ENCODE results near the gene B4GALT6.

Gene B4GALT6

DNA sequence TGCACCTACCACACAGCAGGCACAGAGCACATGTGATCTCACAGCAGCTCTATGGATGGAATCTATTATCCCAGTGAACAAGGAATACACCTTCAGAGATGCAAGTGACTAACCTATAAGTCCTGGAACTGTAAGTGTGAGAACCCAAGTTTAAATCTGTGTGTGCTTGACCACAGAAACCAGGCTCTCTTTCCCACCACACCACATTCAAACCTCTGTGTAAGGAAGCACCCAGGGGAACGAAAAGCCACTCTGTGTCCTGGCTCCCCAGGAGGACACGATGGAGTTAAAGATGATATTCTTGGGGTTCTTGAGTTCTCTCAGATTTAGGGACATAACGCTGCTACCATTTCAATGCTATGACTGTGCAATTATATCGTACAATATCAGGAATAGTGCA, 53.8 kb downstream of the B4GALT6 start:
- no peak for DNase-seq

DNA sequence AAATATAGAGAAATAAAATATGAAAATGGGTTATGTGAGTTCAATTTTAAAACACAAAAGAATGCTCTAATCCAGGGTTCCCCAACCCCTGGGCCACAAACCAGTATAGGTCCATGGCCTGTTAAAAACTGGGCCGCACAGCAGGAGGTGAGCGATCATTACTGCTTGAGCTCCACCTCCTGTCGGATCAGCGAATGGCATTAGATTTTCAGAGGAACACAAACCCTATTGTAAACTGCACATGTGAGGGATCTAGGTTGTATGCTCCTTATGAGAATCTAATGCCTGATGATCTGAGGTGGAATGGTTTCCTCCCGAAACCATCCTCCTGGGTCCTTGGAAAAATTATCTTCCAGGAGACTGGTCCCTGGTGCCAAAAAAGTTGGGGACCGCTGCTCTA, 58.0 kb downstream of the B4GALT6 start:
- no peak for DNase-seq

DNA sequence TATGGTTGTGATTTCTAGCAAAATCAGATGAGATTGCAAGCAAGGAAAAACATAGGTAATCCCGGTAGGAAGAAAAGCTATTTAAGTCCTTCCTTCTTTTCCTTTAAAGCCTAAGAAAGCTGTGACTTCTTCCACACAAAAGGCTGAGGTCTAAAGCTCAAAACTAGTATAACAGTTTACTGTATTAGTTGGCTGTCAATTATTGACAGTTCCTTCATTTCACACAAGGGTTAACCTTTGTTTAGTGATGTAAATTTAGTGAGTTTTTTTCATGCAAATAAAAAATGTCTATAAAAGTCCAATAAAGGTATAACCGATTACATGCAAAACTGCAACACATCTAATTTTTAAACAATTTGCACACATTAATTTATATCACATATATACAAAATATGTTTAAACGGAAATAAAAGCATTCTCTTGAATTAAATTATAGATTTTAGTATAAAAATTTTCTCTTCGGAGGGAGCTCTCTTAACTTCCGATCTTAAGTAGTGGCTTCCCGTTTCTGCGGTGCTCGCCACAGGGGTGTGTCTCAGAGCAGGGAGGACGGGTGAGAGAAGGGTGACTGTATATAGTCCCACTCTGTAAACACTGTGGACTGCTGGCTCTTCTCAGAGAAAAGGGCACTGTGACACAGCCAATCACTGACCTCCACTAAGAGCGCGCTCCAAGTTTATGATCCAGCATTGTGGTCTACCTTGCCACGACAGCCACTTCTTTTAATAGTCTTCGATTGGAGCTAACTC, 59.3 kb downstream of the B4GALT6 start:
- no peak for DNase-seq

DNA sequence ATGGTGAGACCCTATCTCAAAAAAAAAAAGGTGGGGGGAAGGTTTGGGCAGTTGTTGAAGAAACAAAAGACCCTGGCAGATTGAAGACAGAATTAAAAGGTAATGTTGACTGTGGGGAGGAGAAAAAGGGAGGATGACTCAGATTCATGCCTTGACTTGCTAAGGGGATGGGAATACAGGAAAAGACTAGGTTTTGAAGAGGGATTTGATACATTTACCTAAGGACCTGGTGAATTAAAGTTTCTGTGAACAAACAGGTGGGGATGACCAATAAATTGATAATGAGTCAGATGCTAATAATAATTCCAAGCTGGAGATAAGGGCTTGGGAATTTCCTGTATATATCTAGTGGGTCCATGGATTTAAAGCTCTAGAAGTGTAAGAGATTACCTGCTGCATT, 65.1 kb downstream of the B4GALT6 start:
- DNase-seq = no peak

DNA sequence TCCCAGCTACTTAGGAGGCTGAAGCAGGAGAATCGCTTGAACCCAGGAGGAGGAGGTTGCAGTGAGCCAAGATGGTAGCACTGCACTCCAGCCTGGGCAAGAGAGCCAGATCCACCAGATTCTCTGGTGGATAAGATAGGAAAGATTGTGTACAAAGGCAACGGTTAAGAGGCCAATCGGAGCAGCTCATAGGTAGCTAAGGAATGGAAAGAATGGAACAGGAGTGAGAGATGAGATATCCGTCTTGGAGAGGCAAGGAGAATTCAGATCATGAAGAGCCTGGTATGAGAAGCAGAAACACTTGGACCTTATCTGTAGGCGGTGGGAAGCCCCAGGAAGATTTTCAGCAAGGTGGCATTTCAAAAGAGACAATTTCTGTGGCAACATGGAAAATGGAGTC, 65.6 kb downstream of the B4GALT6 start:
- no peak for DNase-seq

DNA sequence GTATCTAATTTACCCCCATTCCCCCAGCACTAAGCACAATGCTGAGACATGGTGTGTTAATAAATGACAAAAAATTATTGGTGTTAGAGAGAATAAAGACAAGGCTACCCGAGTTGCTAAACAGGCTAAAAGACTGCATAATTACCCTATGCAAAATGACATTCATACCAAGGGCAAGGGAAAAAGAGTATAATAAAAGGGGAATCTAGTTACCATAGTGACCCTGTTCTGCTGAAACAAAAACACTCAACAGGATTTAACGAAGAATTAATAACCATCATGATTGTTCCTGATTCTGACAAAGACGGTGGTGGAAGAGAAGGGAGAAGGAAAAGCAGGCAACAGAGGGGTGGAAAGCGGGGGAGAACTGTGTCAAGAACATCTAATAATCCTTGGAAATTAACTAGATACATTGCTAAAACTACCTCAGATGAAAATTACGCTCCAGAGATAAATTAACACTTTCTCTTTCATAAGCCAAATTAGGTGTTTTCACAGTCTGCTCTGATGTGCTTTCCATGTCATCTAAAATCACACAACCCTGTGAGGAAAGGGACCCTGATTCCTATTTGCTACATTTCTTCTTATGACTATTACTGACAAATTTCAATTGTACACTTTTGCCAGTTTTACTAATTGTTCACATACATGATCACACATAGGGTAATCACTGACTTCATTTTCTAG, 67.2 kb downstream of the B4GALT6 start:
- no peak for DNase-seq

DNA sequence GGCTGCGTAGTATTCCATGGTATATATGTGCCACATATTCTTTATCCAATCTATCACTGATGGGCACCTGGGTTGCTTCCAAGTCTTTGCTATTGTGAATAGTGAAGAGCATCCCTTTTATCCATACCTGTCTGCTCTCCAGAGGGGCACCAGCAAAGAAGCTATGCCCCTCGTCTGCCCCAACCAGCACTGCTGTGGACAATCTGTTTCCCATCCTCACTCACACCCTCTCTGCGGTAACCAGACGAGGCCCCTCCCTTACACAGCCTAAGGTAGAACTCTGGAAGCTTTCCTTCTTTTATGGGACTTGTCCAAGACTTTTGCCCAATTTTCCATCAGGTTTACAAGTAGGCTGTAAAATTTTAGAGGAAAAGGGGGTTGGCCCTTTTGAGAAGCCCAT, 67.8 kb downstream of the B4GALT6 start:
- DNase-seq = no peak

DNA sequence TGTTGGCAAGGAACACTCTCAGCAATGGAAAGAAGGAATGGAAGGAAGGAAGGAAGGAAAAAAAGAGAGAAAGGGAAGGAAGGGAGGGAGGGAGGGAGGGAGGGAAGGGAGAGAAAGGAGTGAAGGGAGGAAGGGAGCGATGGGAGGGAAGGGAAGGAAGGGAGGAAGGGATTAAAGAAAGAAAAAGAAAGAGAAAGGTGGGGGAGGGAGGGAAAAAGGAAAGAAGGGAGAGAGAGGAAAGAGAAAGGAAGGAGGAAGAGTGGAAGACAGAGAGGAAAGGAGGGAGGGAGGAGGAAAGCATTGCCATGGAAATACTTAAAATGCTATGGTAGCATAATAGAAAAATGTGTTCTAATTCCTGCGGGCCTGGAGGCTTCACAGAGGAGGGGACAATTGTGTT, 70.3 kb downstream of the B4GALT6 start:
- no peak for DNase-seq

DNA sequence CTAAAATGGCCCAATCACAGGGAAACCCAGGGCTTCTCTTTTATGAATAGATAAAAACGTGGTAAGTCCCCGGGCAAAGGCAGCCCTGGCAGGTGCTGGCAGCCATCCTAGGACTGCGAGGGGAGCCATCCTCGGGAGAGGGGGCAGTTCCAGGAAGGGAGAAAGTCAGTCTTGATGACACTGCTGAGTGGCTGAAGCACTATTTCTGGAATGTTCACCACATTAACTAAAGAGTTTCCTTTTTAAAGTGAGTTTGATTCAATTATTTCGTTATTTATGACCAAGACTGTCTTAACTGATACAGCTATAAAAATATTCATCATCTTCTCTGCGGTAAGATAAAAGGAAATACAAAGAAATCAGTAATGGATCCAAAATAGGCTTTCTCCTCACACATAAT, 72.3 kb downstream of the B4GALT6 start:
- DNase-seq = no peak

DNA sequence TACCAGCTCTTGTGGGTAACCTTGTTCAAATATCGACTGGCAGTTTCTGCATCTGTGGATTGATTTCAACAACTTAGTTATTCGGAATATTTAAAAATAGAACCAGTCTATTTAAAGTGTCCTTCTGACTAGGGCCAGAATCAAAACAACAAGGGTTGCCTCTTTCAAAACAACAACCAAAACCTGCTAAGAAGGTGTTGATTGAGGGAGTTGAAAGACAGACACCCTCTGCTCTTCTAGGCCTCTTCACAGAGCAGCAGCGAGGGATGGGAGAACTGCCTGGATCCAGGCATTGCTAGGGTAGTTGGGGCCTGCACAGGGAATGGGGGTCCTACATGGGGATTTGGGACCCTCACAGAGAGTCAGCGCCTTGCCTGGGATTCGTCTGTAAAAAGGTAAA, 72.9 kb downstream of the B4GALT6 start:
- DNase-seq = no peak

DNA sequence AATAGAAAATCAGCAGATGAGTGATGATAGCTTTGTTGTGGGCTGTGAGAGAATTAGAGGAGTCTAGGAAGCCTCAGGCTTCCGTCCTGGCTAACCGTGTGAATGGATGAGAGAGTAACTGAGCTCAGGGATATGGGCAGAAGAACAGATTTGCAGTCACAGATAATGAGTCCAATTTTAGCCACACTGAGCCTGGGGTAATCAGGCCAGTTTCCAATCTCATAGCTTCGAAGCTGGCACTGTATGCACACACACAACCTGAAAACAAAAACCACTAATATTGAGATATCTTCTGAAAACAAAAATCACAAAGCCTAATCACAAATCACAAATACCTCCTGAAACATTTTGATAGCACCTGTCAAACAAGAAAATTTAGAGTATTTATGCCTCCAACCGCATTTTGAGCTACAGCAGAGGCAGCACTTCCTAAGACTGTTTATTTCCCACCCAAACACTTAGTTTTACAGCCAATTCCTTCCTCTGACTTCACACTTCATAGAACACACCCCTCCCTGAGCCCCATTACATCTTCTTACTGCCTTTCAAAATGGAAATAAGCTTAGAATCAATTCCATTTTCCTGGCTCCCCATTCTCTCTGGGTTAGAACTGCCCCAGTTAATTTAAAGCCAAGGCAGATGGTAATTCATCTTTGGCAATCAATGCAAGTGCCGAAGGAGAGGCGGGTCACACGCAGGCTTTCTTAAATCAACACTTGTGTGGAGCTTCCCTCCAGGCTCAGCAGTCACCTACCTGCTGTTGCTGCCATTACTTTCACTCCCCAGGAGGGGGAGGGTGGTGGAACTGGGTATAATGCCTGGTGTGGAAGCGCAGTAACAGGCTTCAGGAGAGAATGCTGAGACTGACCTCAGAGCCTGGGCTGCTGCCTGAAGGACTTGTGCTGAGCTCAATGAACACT, 73.8 kb downstream of the B4GALT6 start:
- DNase-seq = no peak

DNA sequence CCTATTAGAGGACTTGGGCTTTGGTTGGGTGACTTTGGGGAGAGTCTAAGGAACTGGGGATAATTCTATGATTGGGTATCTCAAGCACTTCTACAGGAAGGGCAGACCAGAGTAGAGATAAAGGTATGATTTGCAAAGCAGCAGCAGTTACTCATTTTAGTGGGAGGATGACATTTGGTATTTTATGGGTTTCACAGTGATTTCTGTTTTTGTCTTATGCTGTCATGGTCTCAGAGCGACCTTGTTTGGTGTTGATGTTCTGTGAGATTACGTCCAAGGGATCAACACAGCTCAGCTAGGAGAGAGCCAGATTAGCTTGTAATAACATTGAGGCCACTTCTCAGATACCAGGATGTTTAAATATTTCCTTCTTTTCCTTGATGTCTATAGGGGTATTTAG, 74.5 kb downstream of the B4GALT6 start:
- no peak for DNase-seq

DNA sequence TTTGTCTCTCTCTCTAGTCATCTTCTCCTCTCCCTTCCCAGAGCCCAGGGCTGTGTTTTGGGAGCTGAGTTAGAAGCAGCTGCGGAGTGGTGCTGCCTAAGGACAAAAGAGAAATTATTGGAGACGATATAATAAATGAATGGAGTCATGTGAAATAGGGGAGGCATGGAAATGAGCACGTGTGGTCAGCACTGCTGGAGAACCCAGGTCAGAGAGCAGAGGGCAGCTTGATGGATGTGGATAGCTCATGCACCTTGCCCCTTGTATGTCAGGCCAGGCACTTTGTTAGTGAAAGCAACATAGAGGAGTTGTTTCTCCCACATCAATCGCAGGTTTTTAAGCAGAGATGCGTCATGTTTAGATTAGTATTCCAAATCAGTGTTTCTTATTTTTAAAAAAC, 77.0 kb downstream of the B4GALT6 start:
- no peak for DNase-seq

DNA sequence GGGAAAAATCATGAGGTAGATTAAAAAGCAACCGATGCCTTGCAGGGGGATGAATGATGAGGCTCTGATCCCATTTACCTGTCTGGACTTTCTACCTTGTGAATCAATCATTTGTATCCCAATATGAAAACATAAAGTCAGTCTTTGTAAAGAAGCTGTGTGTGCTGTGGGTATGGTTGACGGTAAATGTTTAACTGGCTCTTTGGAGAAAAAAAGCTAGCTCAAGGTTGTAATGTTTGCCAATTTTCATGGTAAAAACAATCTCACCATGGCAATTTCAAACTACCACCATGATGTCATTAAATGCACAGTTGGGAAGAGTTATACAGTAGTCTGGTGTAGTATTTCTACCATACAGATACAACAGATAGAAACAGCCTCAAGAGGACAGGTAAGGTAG, 78.1 kb downstream of the B4GALT6 start:
- DNase-seq = no peak

DNA sequence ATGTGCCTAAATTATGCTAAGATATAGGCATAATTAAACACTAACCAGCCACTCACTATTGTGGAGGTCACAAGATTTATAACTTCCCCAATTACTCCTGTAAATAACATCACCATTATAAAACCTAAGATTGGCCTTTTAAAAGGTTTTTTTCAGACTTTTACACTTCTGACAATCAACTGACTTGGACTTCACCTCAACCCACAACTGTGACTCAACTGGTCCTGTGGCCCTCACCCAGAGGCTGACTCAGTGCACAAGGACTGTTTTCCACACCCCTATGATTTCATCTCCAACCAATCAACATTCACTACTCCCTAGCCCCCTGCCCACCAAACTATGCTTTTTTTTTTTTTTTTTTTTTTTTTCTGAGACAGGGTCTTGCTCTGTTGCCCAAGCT, 81.1 kb downstream of the B4GALT6 start:
- DNase-seq = no peak

DNA sequence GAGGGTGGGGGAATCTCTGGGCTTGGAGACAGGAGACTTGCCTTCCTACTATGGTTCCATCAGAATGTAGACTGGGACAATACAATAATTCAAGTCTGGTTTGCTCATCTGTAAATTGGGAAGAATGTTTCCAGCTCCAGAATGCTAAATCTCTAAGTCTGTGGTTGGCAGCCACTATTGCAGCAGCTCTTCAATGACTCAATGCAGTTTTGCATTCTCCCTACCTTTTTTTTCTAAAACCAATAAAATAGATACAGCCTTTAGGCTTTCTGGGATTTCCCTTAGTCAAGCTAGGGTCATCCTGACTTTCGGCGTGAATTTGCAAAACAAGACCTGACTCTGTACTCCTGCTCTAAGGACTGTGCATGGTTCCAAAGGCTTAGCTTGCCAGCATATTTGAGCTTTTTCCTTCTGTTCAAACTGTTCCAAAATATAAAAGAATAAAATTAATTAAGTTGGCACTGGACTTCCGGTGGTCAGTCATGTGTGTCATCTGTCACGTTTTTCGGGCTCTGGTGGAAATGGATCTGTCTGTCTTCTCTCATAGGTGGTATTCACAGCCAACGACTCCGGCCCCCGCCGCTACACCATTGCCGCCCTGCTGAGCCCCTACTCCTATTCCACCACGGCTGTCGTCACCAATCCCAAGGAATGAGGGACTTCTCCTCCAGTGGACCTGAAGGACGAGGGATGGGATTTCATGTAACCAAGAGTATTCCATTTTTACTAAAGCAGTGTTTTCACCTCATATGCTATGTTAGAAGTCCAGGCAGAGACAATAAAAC, 86.2 kb downstream of the B4GALT6 start:
- DNase-seq = no peak

DNA sequence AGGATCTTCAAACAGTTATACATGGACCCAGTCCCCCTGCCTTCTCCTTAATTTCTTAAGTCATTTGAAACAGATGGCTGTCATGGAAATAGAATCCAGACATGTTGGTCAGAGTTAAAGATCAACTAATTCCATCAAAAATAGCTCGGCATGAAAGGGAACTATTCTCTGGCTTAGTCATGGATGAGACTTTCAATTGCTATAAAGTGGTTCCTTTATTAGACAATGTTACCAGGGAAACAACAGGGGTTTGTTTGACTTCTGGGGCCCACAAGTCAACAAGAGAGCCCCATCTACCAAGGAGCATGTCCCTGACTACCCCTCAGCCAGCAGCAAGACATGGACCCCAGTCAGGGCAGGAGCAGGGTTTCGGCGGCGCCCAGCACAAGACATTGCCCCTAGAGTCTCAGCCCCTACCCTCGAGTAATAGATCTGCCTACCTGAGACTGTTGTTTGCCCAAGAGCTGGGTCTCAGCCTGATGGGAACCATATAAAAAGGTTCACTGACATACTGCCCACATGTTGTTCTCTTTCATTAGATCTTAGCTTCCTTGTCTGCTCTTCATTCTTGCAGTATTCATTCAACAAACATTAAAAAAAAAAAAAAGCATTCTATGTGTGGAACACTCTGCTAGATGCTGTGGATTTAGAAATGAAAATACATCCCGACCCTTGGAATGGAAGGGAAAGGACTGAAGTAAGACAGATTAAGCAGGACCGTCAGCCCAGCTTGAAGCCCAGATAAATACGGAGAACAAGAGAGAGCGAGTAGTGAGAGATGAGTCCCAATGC, 88.1 kb downstream of the B4GALT6 start:
- no peak for DNase-seq

DNA sequence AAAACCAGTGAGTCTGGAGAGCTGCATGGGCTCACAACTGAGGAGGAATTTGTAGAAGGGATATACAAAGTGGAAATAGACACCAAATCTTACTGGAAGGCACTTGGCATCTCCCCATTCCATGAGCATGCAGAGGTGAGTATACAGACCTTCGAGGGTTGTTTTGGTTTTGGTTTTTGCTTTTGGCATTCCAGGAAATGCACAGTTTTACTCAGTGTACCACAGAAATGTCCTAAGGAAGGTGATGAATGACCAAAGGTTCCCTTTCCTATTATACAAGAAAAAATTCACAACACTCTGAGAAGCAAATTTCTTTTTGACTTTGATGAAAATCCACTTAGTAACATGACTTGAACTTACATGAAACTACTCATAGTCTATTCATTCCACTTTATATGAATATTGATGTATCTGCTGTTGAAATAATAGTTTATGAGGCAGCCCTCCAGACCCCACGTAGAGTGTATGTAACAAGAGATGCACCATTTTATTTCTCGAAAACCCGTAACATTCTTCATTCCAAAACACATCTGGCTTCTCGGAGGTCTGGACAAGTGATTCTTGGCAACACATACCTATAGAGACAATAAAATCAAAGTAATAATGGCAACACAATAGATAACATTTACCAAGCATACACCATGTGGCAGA, 89.1 kb downstream of the B4GALT6 start:
- no peak for DNase-seq

DNA sequence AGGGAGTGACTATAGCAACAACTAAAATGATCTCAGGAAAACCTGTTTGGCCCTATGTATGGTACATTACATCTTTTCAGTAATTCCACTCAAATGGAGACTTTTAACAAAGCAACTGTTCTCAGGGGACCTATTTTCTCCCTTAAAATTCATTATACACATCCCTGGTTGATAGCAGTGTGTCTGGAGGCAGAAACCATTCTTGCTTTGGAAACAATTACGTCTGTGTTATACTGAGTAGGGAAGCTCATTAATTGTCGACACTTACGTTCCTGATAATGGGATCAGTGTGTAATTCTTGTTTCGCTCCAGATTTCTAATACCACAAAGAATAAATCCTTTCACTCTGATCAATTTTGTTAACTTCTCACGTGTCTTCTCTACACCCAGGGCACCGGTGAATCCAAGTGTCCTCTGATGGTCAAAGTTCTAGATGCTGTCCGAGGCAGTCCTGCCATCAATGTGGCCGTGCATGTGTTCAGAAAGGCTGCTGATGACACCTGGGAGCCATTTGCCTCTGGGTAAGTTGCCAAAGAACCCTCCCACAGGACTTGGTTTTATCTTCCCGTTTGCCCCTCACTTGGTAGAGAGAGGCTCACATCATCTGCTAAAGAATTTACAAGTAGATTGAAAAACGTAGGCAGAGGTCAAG, 91.7 kb downstream of the B4GALT6 start:
- no peak for DNase-seq

DNA sequence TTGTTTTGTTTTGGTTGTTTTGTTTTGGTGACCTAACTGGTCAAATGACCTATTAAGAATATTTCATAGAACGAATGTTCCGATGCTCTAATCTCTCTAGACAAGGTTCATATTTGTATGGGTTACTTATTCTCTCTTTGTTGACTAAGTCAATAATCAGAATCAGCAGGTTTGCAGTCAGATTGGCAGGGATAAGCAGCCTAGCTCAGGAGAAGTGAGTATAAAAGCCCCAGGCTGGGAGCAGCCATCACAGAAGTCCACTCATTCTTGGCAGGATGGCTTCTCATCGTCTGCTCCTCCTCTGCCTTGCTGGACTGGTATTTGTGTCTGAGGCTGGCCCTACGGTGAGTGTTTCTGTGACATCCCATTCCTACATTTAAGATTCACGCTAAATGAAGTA, 92.8 kb downstream of the B4GALT6 start, which contains the start of gene TTR:
TTR (plus strand) TSS at position 250 of the 400 bp plus-strand sequence; CDS start at position 276, 26 bp downstream.
- no peak for DNase-seq

DNA sequence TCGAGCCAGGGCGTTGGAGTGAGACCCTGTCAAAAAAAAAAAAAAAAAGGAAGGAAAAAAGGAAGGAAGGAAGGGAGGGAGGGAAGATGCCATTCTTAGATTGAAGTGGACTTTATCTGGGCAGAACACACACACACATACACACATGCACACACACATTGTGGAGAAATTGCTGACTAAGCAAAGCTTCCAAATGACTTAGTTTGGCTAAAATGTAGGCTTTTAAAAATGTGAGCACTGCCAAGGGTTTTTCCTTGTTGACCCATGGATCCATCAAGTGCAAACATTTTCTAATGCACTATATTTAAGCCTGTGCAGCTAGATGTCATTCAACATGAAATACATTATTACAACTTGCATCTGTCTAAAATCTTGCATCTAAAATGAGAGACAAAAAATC, 93.3 kb downstream of the B4GALT6 start:
- no peak for DNase-seq
